GM23338 (cell line): ENCODE measurements around the gene CRHR1. TPM values are rescaled to one million over a fixed set of nuclear protein-coding genes. Genes with fewer than 3 reads are reported as not detected.

ENCODE experiments used
- ATAC-seq: fragments of 200-7000 bp; cut with Tn5 transposase; 3 replicates; pipeline ENCODE4 v1.9.1; 2020
- DNase-seq: peaks from one replicate; pipeline ENCODE4 v3.0.0-alpha.2; 2015; ENCODE audit warnings: low spot score
- H2AFZ ChIP-seq: fragments of 200-600 bp; sonication (generic); 2 replicates; pipeline ENCODE4 v1.8.0; 2016; ENCODE audit warnings: antibody characterized with exemption, mild to moderate bottlenecking, moderate library complexity
- H3F3A ChIP-seq: fragments of 200-600 bp; sonication (generic); replicated peaks from 2 replicates; pipeline ENCODE4 v1.8.0; 2017; ENCODE audit warnings: antibody characterized with exemption, mixed run types, low read depth
- H3K27ac ChIP-seq: fragments of 200-600 bp; sonication (generic); 2 replicates; pipeline ENCODE4 v1.6.1; 2016; ENCODE audit warnings: low read depth
- H3K27me3 ChIP-seq: fragments of 200-600 bp; sonication (generic); 2 replicates; pipeline ENCODE4 v1.8.0; 2016; ENCODE audit warnings: mild to moderate bottlenecking, mixed run types, moderate library complexity; ENCODE audit not compliant: insufficient read depth
- H3K36me3 ChIP-seq: fragments of 200-600 bp; sonication (generic); 2 replicates; pipeline ENCODE4 v1.8.0; 2016; ENCODE audit warnings: mild to moderate bottlenecking; ENCODE audit not compliant: insufficient read depth
- H3K4me1 ChIP-seq: fragments of 200-600 bp; sonication (generic); 2 replicates; pipeline ENCODE4 v1.8.0; 2016; ENCODE audit warnings: mild to moderate bottlenecking, moderate library complexity; ENCODE audit not compliant: insufficient read depth
- H3K4me2 ChIP-seq: fragments of 200-600 bp; sonication (generic); 2 replicates; pipeline ENCODE4 v1.7.1; 2017; ENCODE audit warnings: mixed run types
- H3K4me3 ChIP-seq: fragments of 200-600 bp; sonication (generic); 2 replicates; pipeline ENCODE4 v1.6.1; 2016; ENCODE audit warnings: mixed run types
- H3K79me2 ChIP-seq: fragments of 200-600 bp; sonication (generic); replicated peaks from 2 replicates; pipeline ENCODE4 v1.8.0; 2017; ENCODE audit warnings: mild to moderate bottlenecking; ENCODE audit not compliant: insufficient read depth
- H3K9me2 ChIP-seq: fragments of 200-600 bp; sonication (generic); 2 replicates; pipeline ENCODE4 v1.8.0; 2017; ENCODE audit not compliant: insufficient read depth
- H4K20me1 ChIP-seq: fragments of 200-600 bp; sonication (generic); replicated peaks from 2 replicates; pipeline ENCODE4 v1.8.0; 2017; ENCODE audit warnings: mild to moderate bottlenecking; ENCODE audit not compliant: insufficient read depth
- H3K27ac Mint-ChIP-seq: 2 replicates; pipeline ENCODE4 v1.8.0; 2020; ENCODE audit warnings: inconsistent platforms, mild to moderate bottlenecking, moderate library complexity, mixed read lengths
- H3K27me3 Mint-ChIP-seq: 3 replicates; pipeline ENCODE4 v1.8.0; 2022; ENCODE audit warnings: low read depth, mild to moderate bottlenecking, moderate library complexity, mixed read lengths, inconsistent platforms; ENCODE audit not compliant: insufficient read depth, poor library complexity
- H3K36me3 Mint-ChIP-seq: 3 replicates; pipeline ENCODE4 v1.8.0; 2021; ENCODE audit warnings: low read depth, mild to moderate bottlenecking, inconsistent platforms, moderate library complexity, mixed read lengths
- H3K4me1 Mint-ChIP-seq: 3 replicates; pipeline ENCODE4 v1.8.0; 2020; ENCODE audit warnings: mild to moderate bottlenecking, inconsistent platforms, mixed read lengths
- H3K4me3 Mint-ChIP-seq: 3 replicates; pipeline ENCODE4 v1.8.0; 2021; ENCODE audit warnings: moderate library complexity, mild to moderate bottlenecking, inconsistent platforms, mixed read lengths
- H3K9me3 Mint-ChIP-seq: 3 replicates; pipeline ENCODE4 v1.8.0; 2020; ENCODE audit warnings: moderate library complexity, mild to moderate bottlenecking, inconsistent platforms, mixed read lengths
- EZH2 ChIP-seq: fragments of 200-600 bp; sonication (generic); IDR thresholded peaks from one replicate; pipeline ENCODE4 v1.8.0; 2017; ENCODE audit warnings: antibody characterized with exemption, mild to moderate bottlenecking, low read depth; ENCODE audit not compliant: unreplicated experiment
- ZNF114 ChIP-seq: fragments of 250-450 bp; sonication (Bioruptor Pico); IDR thresholded peaks from 2 replicates; pipeline ENCODE4 v1.5.0; 2020; ENCODE audit warnings: mild to moderate bottlenecking, moderate library complexity
- long read RNA-seq: library from polyadenylated mRNA; unstranded; transcript quantifications from one replicate; pipeline ENCODE4 v2.0.0, GENCODE V29; 2020; ENCODE audit not compliant: unreplicated experiment
- polyA plus RNA-seq: library from polyadenylated mRNA; unstranded; fragments of >200 nt; fragmentation: Nextera tagmentation; extraction: Ambion mirVana; gene quantifications from 2 replicates; pipeline ENCODE4 v1.2.1, GENCODE V29; 2016
- total RNA-seq: library from RNA; depleted of rRNA; stranded (reverse); fragments of >200 nt; shearing (Covaris generic); gene quantifications from 2 replicates; pipeline ENCODE4 v1.2.3, GENCODE V29; 2014; rRNA removed
- TF ChIP-seq, protein P1 (sequence below): IDR thresholded peaks from one replicate; pipeline ENCODE4 v1.6.1; 2018; ENCODE audit warnings: antibody characterized with exemption; ENCODE audit not compliant: unreplicated experiment
- TF ChIP-seq, protein P2 (sequence below), 2 experiments: fragments of 200-600 bp in 1 of 2; sonication (generic) in 1 of 2; conservative IDR thresholded peaks; 2 replicates each; pipeline versions ENCODE4 v1.5.1 to v1.6.1; 2016 to 2017; ENCODE audit warnings: antibody characterized with exemption in 2 of 2, low read depth in 2 of 2, mild to moderate bottlenecking in 2 of 2, moderate library complexity in 1 of 2

CRHR1 gene
- total RNA-seq (0.70 and 0.76 TPM in 2 replicates), polyA plus RNA-seq (0.09 and 0.19 TPM in 2 replicates)
- long read RNA-seq = 0 reads

DNA sequence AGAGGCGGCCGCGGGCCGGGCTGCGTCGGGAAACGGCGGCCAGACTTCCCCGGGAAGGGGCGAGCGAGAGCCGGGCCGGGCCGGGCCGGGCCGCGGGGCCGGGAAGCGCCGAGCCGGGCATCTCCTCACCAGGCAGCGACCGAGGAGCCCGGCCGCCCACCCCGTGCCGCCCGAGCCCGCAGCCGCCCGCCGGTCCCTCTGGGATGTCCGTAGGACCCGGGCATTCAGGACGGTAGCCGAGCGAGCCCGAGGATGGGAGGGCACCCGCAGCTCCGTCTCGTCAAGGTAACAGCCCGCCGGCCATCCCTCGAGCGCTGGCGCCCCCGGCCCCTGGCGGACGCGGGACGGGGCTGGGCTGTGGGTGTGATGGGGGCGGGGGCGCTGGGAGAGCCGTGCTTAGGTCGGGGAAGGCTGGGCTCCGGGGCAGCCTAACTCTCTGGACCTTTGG is at the start of gene CRHR1:
TSS of gene CRHR1 (plus strand) at position 28 of the 448 bp plus-strand sequence. CDS start at position 253, 225 bp downstream.
- Mint-ChIP-seq H3K4me1 (peaks cover 37% of the 10 kb centered on the region), H3K4me3 (peak within 1 kb of the TSS; percentile 82), H3K36me3 (no peaks in the 10 kb centered on the region), H3K9me3 (no peaks in the 10 kb centered on the region), H3K27me3 (peaks cover 43% of the 10 kb centered on the region), H3K27ac (no peak within 1 kb of the TSS)
- Histone ChIP-seq H3K4me2 (peak within 1 kb of the TSS; percentile 98), H2AFZ (peak within 1 kb of the TSS; percentile 97), H3F3A (no peaks in the 10 kb centered on the region), H3K79me2 (no peaks in the 10 kb centered on the region), H3K4me3 (peak within 1 kb of the TSS; percentile 89), H3K9me2 (no peaks in the 10 kb centered on the region), H4K20me1 (peaks cover 8% of the 10 kb centered on the region; the same call in 1 of the 2 replicates), H3K27ac (no peak within 1 kb of the TSS), H3K4me1 (peaks cover 29% of the 10 kb centered on the region), H3K27me3 (peaks cover 64% of the 10 kb centered on the region), H3K36me3 (no peaks in the 10 kb centered on the region)
- TF ChIP-seq, protein P1, sequence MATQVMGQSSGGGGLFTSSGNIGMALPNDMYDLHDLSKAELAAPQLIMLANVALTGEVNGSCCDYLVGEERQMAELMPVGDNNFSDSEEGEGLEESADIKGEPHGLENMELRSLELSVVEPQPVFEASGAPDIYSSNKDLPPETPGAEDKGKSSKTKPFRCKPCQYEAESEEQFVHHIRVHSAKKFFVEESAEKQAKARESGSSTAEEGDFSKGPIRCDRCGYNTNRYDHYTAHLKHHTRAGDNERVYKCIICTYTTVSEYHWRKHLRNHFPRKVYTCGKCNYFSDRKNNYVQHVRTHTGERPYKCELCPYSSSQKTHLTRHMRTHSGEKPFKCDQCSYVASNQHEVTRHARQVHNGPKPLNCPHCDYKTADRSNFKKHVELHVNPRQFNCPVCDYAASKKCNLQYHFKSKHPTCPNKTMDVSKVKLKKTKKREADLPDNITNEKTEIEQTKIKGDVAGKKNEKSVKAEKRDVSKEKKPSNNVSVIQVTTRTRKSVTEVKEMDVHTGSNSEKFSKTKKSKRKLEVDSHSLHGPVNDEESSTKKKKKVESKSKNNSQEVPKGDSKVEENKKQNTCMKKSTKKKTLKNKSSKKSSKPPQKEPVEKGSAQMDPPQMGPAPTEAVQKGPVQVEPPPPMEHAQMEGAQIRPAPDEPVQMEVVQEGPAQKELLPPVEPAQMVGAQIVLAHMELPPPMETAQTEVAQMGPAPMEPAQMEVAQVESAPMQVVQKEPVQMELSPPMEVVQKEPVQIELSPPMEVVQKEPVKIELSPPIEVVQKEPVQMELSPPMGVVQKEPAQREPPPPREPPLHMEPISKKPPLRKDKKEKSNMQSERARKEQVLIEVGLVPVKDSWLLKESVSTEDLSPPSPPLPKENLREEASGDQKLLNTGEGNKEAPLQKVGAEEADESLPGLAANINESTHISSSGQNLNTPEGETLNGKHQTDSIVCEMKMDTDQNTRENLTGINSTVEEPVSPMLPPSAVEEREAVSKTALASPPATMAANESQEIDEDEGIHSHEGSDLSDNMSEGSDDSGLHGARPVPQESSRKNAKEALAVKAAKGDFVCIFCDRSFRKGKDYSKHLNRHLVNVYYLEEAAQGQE = no peak
- TF ChIP-seq EZH2 = peak; percentile 67
- DNase-seq = peak; percentile 59
- peak; percentile 27 for ATAC-seq

DNA sequence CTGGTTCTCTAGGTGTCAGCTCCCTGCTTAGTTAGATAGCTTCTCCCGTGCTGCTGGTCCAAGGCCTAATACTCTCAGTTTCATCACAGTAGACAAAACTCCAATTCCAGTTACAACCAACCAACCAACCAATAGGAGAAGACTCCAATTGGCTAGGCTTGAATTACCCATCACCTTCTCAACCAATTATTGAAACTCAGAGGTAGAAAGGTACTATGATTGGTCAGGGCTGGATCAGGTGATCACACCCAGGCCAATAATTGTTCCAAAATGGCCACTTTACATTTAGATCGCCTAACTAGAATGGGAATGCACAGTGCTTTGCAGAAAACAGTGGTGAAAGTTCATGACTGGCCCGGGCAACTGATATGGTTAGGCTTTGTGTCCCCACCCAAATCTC is 49.5 kb upstream of the CRHR1 start:
- no peaks in the 10 kb centered on the region for H3K4me1 Mint-ChIP-seq
- DNase-seq (no peak), ATAC-seq (no peak)
- no peaks in the 10 kb centered on the region for H3K79me2 ChIP-seq
- no peak overlapping the region for H3K27ac Mint-ChIP-seq
- no peak overlapping the region for H3K27ac ChIP-seq
- no peaks in the 10 kb centered on the region for H3F3A ChIP-seq
- H3K9me2 ChIP-seq = no peaks in the 10 kb centered on the region
- H3K4me3 ChIP-seq = no peak overlapping the region
- H3K36me3 Mint-ChIP-seq = no peaks in the 10 kb centered on the region
- H3K27me3 Mint-ChIP-seq = peaks cover 4% of the 10 kb centered on the region
- no peak for TF ChIP-seq ZNF114
- TF ChIP-seq, protein P2, sequence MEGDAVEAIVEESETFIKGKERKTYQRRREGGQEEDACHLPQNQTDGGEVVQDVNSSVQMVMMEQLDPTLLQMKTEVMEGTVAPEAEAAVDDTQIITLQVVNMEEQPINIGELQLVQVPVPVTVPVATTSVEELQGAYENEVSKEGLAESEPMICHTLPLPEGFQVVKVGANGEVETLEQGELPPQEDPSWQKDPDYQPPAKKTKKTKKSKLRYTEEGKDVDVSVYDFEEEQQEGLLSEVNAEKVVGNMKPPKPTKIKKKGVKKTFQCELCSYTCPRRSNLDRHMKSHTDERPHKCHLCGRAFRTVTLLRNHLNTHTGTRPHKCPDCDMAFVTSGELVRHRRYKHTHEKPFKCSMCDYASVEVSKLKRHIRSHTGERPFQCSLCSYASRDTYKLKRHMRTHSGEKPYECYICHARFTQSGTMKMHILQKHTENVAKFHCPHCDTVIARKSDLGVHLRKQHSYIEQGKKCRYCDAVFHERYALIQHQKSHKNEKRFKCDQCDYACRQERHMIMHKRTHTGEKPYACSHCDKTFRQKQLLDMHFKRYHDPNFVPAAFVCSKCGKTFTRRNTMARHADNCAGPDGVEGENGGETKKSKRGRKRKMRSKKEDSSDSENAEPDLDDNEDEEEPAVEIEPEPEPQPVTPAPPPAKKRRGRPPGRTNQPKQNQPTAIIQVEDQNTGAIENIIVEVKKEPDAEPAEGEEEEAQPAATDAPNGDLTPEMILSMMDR (conservative IDR thresholded peaks at IDR 0.05; ENCODE audit: low read depth in 2 of 2) = no peak
- no peaks in the 10 kb centered on the region for H3K27me3 ChIP-seq
- H2AFZ ChIP-seq = no peak overlapping the region
- H4K20me1 ChIP-seq = no peaks in the 10 kb centered on the region
- no peaks in the 10 kb centered on the region for H3K4me1 ChIP-seq
- no peak overlapping the region for H3K4me2 ChIP-seq
- no peak overlapping the region for H3K4me3 Mint-ChIP-seq
- H3K9me3 Mint-ChIP-seq = peaks cover 4% of the 10 kb centered on the region; the same call in 2 of the 3 replicates
- no peaks in the 10 kb centered on the region for H3K36me3 ChIP-seq
